IPS DF 4.7 (cell line): Measurements from ENCODE around the gene ANKRD45.
"Not testable (repeated sequence)": the region's sequence is repeated elsewhere in the genome, so short reads cannot be mapped to it uniquely, and the experiment has no call there.

Experiments
- DNase-seq: peaks from one replicate; pipeline ENCODE4 v3.0.0-alpha.2; 2013; ENCODE audit warnings: low spot score; ENCODE audit errors: extremely low read depth

Gene ANKRD45

GRCh38 chr1:173669491-173669941 is at the start of gene ANKRD45:
ANKRD45 (minus strand) TSS chr1:173669851; CDS start chr1:173659418, 10,433 bp downstream.
- DNase-seq, result peak; percentile 53

GRCh38 chr1:173717238-173717637 is 47.6 kb upstream of the ANKRD45 start:
- no peak for DNase-seq

- DNase-seq, result no peak
Measured at GRCh38 chr1:173715538-173715844, 45.8 kb upstream of the ANKRD45 start.

- DNase-seq, result peak; percentile 69
Measured at GRCh38 chr1:173714759-173715537, 45.3 kb upstream of the ANKRD45 start, which contains the start of gene KLHL20. KLHL20 (plus strand) TSS chr1:173714981; CDS start chr1:173716044, 1,063 bp downstream.

- DNase-seq, result no peak
Measured at GRCh38 chr1:173714441-173714758, 44.7 kb upstream of the ANKRD45 start.

GRCh38 chr1:173708787-173709186 is 39.1 kb upstream of the ANKRD45 start:
- no peak for DNase-seq

- no peak for DNase-seq
Measured at GRCh38 chr1:173705117-173705516, 35.5 kb upstream of the ANKRD45 start.

GRCh38 chr1:173702736-173703135 is 33.1 kb upstream of the ANKRD45 start:
- DNase-seq, result no peak

- DNase-seq, result not testable (repeated sequence)
Measured at GRCh38 chr1:173701299-173701698, 31.6 kb upstream of the ANKRD45 start.

- DNase-seq, result no peak
Measured at GRCh38 chr1:173693238-173693637, 23.6 kb upstream of the ANKRD45 start.

GRCh38 chr1:173688300-173688699 is 18.6 kb upstream of the ANKRD45 start:
- no peak for DNase-seq

- not testable (repeated sequence) for DNase-seq
Measured at GRCh38 chr1:173685121-173685520, 15.5 kb upstream of the ANKRD45 start.

- not testable (repeated sequence) for DNase-seq
Measured at GRCh38 chr1:173683838-173684237, 14.2 kb upstream of the ANKRD45 start.

GRCh38 chr1:173682184-173682583 is 12.5 kb upstream of the ANKRD45 start:
- DNase-seq, result no peak

GRCh38 chr1:173680152-173680551 is 10.5 kb upstream of the ANKRD45 start:
- not testable (repeated sequence) for DNase-seq

GRCh38 chr1:173674496-173674895 is 4.8 kb upstream of the ANKRD45 start:
- DNase-seq, result not testable (repeated sequence)

GRCh38 chr1:173666646-173667045 is 3.0 kb downstream of the ANKRD45 start:
- DNase-seq, result no peak

- DNase-seq, result no peak
Measured at GRCh38 chr1:173663159-173663558, 6.5 kb downstream of the ANKRD45 start.

GRCh38 chr1:173661763-173662162 is 7.9 kb downstream of the ANKRD45 start:
- no peak for DNase-seq

- DNase-seq, result no peak
Measured at GRCh38 chr1:173661271-173661670, 8.4 kb downstream of the ANKRD45 start.

GRCh38 chr1:173660306-173660705 is 9.3 kb downstream of the ANKRD45 start:
- DNase-seq, result no peak

GRCh38 chr1:173648880-173649605 is 20.6 kb downstream of the ANKRD45 start:
- no peak for DNase-seq

- DNase-seq, result no peak
Measured at GRCh38 chr1:173646656-173647055, 23.0 kb downstream of the ANKRD45 start.
